Muscle layer of duodenum (tissue), 2 donors: ENCODE measurements around the gene DGKD.

Experiments used
- H3K27ac ChIP-seq: one replicate; pipeline ENCODE4 v1.7.0; 2013; ENCODE audit warnings: mild to moderate bottlenecking, low read length
- H3K27me3 ChIP-seq: one replicate; pipeline ENCODE4 v1.7.0; 2013; ENCODE audit warnings: low read depth, mild to moderate bottlenecking, control low read depth, low read length
- H3K36me3 ChIP-seq, 2 donors: one replicate each; pipeline ENCODE4 v1.7.0; 2013; ENCODE audit warnings: low read length in 2 of 2, control low read depth in 1 of 2, mild to moderate bottlenecking in 1 of 2; ENCODE audit not compliant: insufficient read depth in 2 of 2, control insufficient read depth in 1 of 2
- H3K4me1 ChIP-seq, 2 donors: one replicate each; pipeline ENCODE4 v1.7.0; 2013; ENCODE audit warnings: low read length in 2 of 2, mild to moderate bottlenecking in 2 of 2, control low read depth in 1 of 2, moderate library complexity in 1 of 2; ENCODE audit not compliant: insufficient read depth in 2 of 2, control insufficient read depth in 1 of 2
- H3K4me3 ChIP-seq, 2 donors: one replicate each; pipeline ENCODE4 v1.7.0; 2013; ENCODE audit warnings: low read length in 2 of 2, low read depth in 1 of 2, mild to moderate bottlenecking in 1 of 2
- H3K9me3 ChIP-seq, 2 donors: one replicate each; pipeline ENCODE4 v1.7.0; 2013; ENCODE audit warnings: low read length in 2 of 2, control low read depth in 1 of 2, mild to moderate bottlenecking in 1 of 2; ENCODE audit not compliant: control insufficient read depth in 1 of 2
- donor health status: healthy.

DGKD gene

GRCh38 chr2:233408366-233409285 lies 54.3 kb downstream of the DGKD start:
- Histone ChIP-seq H3K27ac (peak overlapping the region; percentile 19), H3K4me3 (no peak overlapping the region)

GRCh38 chr2:233409286-233409991 lies 55.1 kb downstream of the DGKD start:
- no peaks in the 10 kb centered on the region for H3K27me3 ChIP-seq

More at GRCh38 chr2:233408366-233409285, 54.3 kb downstream of the DGKD start:
- H3K9me3 ChIP-seq: peaks cover 0 to 11% of the 10 kb centered on the region in 2 donors
- peaks cover 5 to 9% of the 10 kb centered on the region in 2 donors for H3K36me3 ChIP-seq
- peaks cover 0 to 20% of the 10 kb centered on the region in 2 donors for H3K4me1 ChIP-seq
- H3K27me3 ChIP-seq: no peaks in the 10 kb centered on the region

GRCh38 chr2:233410196-233410760 lies 56.0 kb downstream of the DGKD start:
- Histone ChIP-seq H3K4me3 (no peak overlapping the region), H3K27me3 (no peaks in the 10 kb centered on the region), H3K4me1 (peaks cover 0 to 27% of the 10 kb centered on the region in 2 donors), H3K36me3 (peaks cover 5 to 9% of the 10 kb centered on the region in 2 donors), H3K27ac (peak overlapping the region; percentile 60), H3K9me3 (peaks cover 0 to 11% of the 10 kb centered on the region in 2 donors)

More at GRCh38 chr2:233409286-233409991, 55.1 kb downstream of the DGKD start:
- no peak overlapping the region for H3K4me3 ChIP-seq
- H3K9me3 ChIP-seq: peaks cover 0 to 11% of the 10 kb centered on the region in 2 donors
- peaks cover 5 to 9% of the 10 kb centered on the region in 2 donors for H3K36me3 ChIP-seq
- H3K4me1 ChIP-seq: peaks cover 0 to 27% of the 10 kb centered on the region in 2 donors
- peak overlapping the region; percentile 60 for H3K27ac ChIP-seq

GRCh38 chr2:233411162-233411561 lies 56.9 kb downstream of the DGKD start:
- H3K27ac ChIP-seq: no peak overlapping the region
- no peaks in the 10 kb centered on the region for H3K27me3 ChIP-seq
- H3K9me3 ChIP-seq: peaks cover 0 to 11% of the 10 kb centered on the region in 2 donors
- no peak overlapping the region for H3K4me3 ChIP-seq
- peaks cover 1 to 8% of the 10 kb centered on the region in 2 donors for H3K36me3 ChIP-seq
- H3K4me1 ChIP-seq: peaks cover 0 to 27% of the 10 kb centered on the region in 2 donors

GRCh38 chr2:233412405-233412804 lies 58.1 kb downstream of the DGKD start:
- H3K36me3 ChIP-seq: no peaks in the 10 kb centered on the region
- no peak overlapping the region for H3K4me3 ChIP-seq
- H3K27me3 ChIP-seq: no peaks in the 10 kb centered on the region
- peaks cover 0 to 11% of the 10 kb centered on the region in 2 donors for H3K9me3 ChIP-seq
- H3K27ac ChIP-seq: no peak overlapping the region
- H3K4me1 ChIP-seq: peaks cover 4 to 25% of the 10 kb centered on the region in 2 donors

GRCh38 chr2:233413046-233413445 lies 58.8 kb downstream of the DGKD start:
- peak overlapping the region; percentile 49 for H3K27ac ChIP-seq
- peaks cover 0 to 11% of the 10 kb centered on the region in 2 donors for H3K9me3 ChIP-seq
- peaks cover 4 to 21% of the 10 kb centered on the region in 2 donors for H3K4me1 ChIP-seq
- no peaks in the 10 kb centered on the region for H3K27me3 ChIP-seq
- no peak overlapping the region for H3K4me3 ChIP-seq
- no peaks in the 10 kb centered on the region for H3K36me3 ChIP-seq

GRCh38 chr2:233413559-233414272 lies 59.4 kb downstream of the DGKD start:
- H3K4me1 ChIP-seq: peaks cover 4 to 21% of the 10 kb centered on the region in 2 donors
- peak overlapping the region; percentile 49 for H3K27ac ChIP-seq
- H3K9me3 ChIP-seq: peaks cover 0 to 11% of the 10 kb centered on the region in 2 donors
- no peak overlapping the region for H3K4me3 ChIP-seq
- H3K27me3 ChIP-seq: no peaks in the 10 kb centered on the region
- no peaks in the 10 kb centered on the region for H3K36me3 ChIP-seq

GRCh38 chr2:233414273-233414654 lies 60.0 kb downstream of the DGKD start:
- no peaks in the 10 kb centered on the region for H3K27me3 ChIP-seq
- H3K27ac ChIP-seq: peak overlapping the region; percentile 16
- no peak overlapping the region for H3K4me3 ChIP-seq
- peaks cover 0 to 11% of the 10 kb centered on the region in 2 donors for H3K9me3 ChIP-seq
- no peaks in the 10 kb centered on the region for H3K36me3 ChIP-seq
- peaks cover 8 to 19% of the 10 kb centered on the region in 2 donors for H3K4me1 ChIP-seq

GRCh38 chr2:233414777-233415570 lies 60.7 kb downstream of the DGKD start:
- Histone ChIP-seq H3K27me3 (no peaks in the 10 kb centered on the region), H3K4me1 (peaks cover 15 to 26% of the 10 kb centered on the region in 2 donors), H3K27ac (peak overlapping the region; percentile 16), H3K9me3 (peaks cover 0 to 11% of the 10 kb centered on the region in 2 donors), H3K36me3 (no peaks in the 10 kb centered on the region), H3K4me3 (no peak overlapping the region)

GRCh38 chr2:233416199-233416598 lies 61.9 kb downstream of the DGKD start:
- peak overlapping the region; percentile 21 for H3K27ac ChIP-seq
- H3K27me3 ChIP-seq: no peaks in the 10 kb centered on the region
- no peaks in the 10 kb centered on the region for H3K36me3 ChIP-seq
- H3K4me3 ChIP-seq: no peak overlapping the region
- H3K4me1 ChIP-seq: peaks cover 23 to 32% of the 10 kb centered on the region in 2 donors
- peaks cover 0 to 7% of the 10 kb centered on the region in 2 donors for H3K9me3 ChIP-seq
